NB4 (cell line): ENCODE results near the gene USP27X.

Experiments used
- MYC ChIP-seq: IDR thresholded peaks from 2 replicates; pipeline ENCODE4 v1.6.1; 2011; ENCODE audit warnings: low read depth, low read length
- POLR2A ChIP-seq: IDR thresholded peaks from 2 replicates; pipeline ENCODE4 v1.6.1; 2011; ENCODE audit warnings: mild to moderate bottlenecking; ENCODE audit not compliant: insufficient read length; ENCODE audit errors: extremely low read depth
- TF ChIP-seq, protein P1 (sequence below): IDR thresholded peaks from one replicate; pipeline ENCODE4 v1.5.1; 2012; ENCODE audit warnings: low read depth, low read length

DNA sequence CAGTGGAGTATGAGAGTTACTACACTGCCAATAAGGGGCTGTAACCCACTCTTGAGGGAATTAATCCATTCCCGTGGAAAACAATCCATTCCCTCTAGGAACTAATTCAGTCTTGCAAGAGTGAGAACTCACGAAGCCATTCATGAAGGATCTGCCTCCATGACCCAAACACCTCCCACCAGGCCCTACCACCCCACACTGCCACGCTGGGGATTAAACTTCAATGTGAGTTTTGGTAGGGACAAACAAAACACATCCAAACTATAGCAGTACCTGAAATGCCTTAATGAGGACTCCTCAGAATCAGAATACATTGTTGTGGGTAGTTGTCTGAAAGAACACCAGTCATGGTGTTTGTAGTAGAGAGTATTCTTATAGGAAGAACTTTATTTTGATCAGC is 31.0 kb upstream of the USP27X start:
- TF ChIP-seq, protein P1, sequence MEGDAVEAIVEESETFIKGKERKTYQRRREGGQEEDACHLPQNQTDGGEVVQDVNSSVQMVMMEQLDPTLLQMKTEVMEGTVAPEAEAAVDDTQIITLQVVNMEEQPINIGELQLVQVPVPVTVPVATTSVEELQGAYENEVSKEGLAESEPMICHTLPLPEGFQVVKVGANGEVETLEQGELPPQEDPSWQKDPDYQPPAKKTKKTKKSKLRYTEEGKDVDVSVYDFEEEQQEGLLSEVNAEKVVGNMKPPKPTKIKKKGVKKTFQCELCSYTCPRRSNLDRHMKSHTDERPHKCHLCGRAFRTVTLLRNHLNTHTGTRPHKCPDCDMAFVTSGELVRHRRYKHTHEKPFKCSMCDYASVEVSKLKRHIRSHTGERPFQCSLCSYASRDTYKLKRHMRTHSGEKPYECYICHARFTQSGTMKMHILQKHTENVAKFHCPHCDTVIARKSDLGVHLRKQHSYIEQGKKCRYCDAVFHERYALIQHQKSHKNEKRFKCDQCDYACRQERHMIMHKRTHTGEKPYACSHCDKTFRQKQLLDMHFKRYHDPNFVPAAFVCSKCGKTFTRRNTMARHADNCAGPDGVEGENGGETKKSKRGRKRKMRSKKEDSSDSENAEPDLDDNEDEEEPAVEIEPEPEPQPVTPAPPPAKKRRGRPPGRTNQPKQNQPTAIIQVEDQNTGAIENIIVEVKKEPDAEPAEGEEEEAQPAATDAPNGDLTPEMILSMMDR: no peak
- TF ChIP-seq POLR2A (no peak), MYC (no peak)
